NOMO-1 treated with dmso at 0.1 percent for 144 hours (cell line): Measurements from ENCODE around the gene RAD51B.

Experiments used
- DNase-seq: peaks from one replicate; lab custom pipeline; 2025; ENCODE audit not compliant: unreplicated experiment; lab: John Stamatoyannopoulos, UW

RAD51B gene

GRCh38 chr14:68671909-68672308 is 852.3 kb downstream of the RAD51B start:
- DNase-seq = no peak

- DNase-seq = no peak
Observed at GRCh38 chr14:68672609-68673285, 853.2 kb downstream of the RAD51B start.

GRCh38 chr14:68673464-68673863 is 853.9 kb downstream of the RAD51B start:
- DNase-seq = no peak

GRCh38 chr14:68674538-68675232 is 855.1 kb downstream of the RAD51B start:
- no peak for DNase-seq

GRCh38 chr14:68675233-68675577 is 855.6 kb downstream of the RAD51B start:
- DNase-seq = no peak

GRCh38 chr14:68676511-68676943 is 856.9 kb downstream of the RAD51B start:
- no peak for DNase-seq

- no peak for DNase-seq
Observed at GRCh38 chr14:68677476-68677875, 857.9 kb downstream of the RAD51B start.

DNA sequence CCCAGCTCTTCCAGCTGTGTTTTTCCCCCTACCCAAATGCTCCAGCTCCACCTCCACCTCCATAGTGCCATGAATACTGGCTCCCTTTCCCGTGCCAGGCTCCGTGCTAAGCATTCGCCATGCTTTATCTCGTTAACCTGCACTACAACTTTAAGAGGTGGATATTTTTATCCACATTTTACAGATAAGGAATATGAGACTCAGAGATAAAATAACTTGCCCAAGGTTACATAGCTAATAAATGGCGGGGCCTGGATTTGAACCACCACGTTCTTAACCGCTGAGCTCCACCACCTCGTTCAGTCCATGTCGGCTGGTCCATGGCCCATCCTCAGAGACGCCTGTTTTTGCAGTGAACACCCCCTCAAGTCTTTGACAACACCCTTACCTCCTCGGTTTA is 858.3 kb downstream of the RAD51B start:
- no peak for DNase-seq

GRCh38 chr14:68678471-68678870 is 858.9 kb downstream of the RAD51B start:
- no peak for DNase-seq

GRCh38 chr14:68679301-68679700 is 859.7 kb downstream of the RAD51B start:
- no peak for DNase-seq

- DNase-seq = no peak
Observed at GRCh38 chr14:68679746-68680467, 860.3 kb downstream of the RAD51B start.

DNA sequence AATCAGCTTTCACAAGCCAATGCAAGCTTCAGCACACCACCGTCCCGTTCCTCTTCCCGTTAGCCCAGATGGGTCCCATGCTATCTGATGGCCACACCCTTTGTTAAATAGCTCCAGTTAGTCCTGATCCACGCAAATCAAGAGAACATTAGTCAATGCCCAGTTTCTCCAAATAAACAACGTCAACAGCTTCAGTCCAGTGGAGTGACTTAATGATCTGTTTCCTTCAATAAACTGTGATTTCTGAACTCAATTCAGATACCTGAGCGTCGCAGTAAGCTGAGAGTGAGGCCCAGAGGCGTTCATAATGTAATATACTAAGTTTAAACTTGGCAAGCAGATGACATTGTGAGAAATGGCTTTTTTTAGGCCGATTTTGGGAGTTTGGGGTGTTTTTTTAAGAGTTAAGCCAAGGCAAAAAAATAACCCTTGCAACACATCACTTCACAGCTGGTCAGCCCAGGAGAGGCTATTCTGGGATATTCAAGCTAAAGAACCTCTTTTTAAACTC is 861.0 kb downstream of the RAD51B start:
- DNase-seq = no peak

DNA sequence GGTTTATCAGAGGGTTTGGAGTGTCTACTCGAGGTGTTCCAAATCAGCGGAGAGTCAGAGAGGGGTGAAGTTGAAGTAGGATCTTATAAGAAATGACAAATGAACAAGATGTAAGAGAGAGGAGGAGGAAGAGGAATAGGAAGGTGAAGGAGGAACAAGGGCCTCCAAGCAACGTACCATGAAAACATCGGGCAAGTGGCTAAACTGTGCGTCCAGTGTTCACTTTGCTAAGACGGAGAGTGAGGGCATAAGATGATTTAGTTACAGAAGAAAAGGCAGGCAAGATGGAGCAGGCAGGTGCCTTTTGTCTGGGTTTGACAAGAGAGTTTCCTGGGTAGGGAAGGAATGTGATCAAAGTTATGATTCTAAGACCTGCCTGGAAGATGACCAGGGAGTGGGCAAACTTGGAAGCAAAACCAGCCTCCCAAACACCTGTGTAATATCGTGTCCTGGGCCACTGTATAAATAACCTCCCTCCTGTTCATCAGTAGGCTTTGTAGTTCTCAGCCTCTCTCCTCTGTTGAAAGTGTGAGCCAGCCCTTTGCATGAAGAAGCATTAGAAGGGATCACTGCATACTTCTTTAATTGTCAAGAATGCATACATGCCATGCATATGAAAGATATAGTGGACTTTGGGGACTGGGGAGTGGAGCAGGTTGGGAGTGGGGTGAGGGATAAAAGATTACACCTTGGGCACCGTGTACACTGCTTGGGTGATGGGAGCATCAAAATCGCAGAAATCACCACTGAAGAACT is 861.9 kb downstream of the RAD51B start:
- no peak for DNase-seq

DNA sequence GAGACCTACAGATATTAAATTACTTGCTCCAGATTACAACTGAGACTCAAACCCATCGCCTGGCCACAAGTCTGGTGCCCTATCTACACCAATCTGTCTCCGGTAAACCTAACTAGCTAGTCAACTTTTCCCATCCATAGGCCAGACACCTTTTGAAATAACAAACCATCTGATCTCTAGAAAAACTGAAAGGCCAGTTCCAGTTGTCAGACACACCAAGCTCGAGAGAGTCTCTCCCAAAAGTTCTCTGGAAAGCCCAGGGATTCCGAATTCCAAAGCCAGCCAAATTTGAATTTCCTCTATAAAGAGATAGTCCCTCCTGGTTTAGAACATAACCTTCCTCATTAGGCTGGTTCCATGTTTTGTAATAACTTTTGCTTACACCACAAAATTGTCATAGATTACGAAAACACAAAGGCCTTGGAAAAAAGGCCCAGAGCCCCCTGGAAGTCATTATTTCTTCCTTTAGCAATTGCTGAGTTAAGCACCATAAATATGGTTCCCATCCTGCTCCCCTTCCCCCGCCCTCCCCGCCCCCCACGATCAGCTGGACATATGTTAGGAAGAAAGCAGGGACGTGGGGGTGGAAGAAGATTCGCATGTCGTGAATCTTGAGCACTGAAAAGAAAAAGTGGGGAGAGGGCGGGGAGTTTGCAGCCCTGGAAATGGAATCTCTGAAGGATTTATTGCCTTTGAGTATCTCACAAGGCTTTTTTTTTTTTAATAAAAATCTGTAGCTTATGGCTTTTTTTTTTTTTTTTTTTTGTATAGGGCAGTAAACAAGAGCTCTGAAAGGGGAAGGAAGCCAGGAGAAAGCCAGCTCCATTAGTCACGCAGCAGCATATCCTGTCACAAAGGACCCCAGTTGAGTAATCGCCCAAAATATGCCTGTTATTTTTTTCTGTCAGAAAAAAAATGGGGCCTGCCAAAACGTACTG is 862.9 kb downstream of the RAD51B start:
- DNase-seq = peak; percentile 94

- no peak for DNase-seq
Observed at GRCh38 chr14:68683326-68683725, 863.7 kb downstream of the RAD51B start.

GRCh38 chr14:68684466-68685418 is 865.2 kb downstream of the RAD51B start:
- DNase-seq = no peak

DNA sequence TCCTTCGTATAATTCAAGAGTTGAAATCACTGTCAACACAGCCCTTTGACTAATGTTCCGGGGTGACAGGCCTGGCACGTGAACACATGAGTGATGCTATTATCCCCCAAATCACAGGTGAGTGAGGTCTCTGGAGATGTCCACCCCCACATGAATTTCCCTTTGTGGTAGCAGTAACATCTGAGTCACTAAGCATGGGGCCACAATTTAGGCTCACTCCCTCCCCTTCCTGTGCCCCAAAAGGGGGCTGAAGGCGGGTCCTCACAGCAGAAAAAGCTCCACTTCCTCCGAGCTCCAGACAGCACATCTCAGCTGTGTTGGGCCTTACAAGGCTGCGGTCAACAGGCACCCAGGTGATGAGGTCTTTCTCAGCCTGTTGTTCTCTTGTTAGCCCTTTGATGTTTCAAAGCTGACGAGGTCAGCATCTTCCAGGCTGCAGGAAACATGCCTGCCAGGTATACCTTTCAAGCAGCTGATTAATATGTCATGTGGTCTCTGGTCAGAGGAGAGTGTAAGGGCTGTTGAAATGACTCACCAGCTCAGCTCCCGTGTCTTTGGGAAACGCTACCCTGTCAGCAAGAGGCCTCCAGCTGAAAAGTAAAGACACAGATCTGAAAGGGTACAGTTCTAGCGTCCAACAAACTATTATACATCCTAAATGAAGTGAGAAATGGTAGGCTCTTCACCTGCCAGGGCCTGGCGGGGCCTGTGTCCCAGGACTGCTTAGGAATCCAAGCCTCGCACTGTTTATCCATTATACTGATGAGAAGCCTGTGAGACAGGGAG is 866.0 kb downstream of the RAD51B start:
- DNase-seq = peak; percentile 48

GRCh38 chr14:68686205-68686465 is 866.6 kb downstream of the RAD51B start:
- no peak for DNase-seq
